Right lobe of liver (tissue), 6 donors: Measurements from ENCODE around the gene TMC4. TPM values are rescaled to one million over a fixed set of nuclear protein-coding genes. Genes with fewer than 3 reads are reported as not detected.

Experiments used
- ATAC-seq, 4 donors: fragments of 200-7000 bp; cut with Tn5 transposase; one replicate each; pipeline ENCODE4 v1.9.1; 2020; ENCODE audit warnings: mild to moderate bottlenecking in 4 of 4, moderate library complexity in 4 of 4
- DNase-seq, 3 donors: peaks; one replicate each; pipeline ENCODE4 v3.0.0-alpha.2; 2020
- H3K27ac ChIP-seq, 3 donors: fragments of 200-600 bp; one replicate each; pipeline ENCODE4 v1.8.0; 2022
- H3K27me3 ChIP-seq, 2 donors: fragments of 200-600 bp; one replicate each; pipeline ENCODE4 v1.8.0; 2022
- H3K36me3 ChIP-seq, 4 donors: fragments of 200-600 bp; sonication (generic) in 1 of 4; one replicate each; pipeline versions ENCODE4 v1.5.1 to v1.8.0; 2017 to 2022; ENCODE audit warnings: control low read depth in 1 of 4
- H3K4me1 ChIP-seq, 4 donors: fragments of 200-600 bp; sonication (generic) in 1 of 4; one replicate each; pipeline versions ENCODE4 v1.5.1 to v1.8.0; 2017 to 2022; ENCODE audit warnings: control low read depth in 1 of 4
- H3K4me3 ChIP-seq, 3 donors: fragments of 200-600 bp; one replicate each; pipeline ENCODE4 v1.8.0; 2022
- H3K9me3 ChIP-seq, 4 donors: fragments of 200-600 bp; sonication (generic) in 1 of 4; one replicate each; pipeline versions ENCODE4 v1.5.1 to v1.8.0; 2017 to 2022; ENCODE audit warnings: control low read depth in 1 of 4
- CTCF ChIP-seq, 4 donors: fragments of 200-600 bp in 3 of 4; fragments of 450-650 bp in 1 of 4; IDR thresholded peaks; one replicate each; pipeline versions ENCODE4 v1.5.1 to v1.8.0; 2016 to 2022; ENCODE audit warnings: antibody characterized with exemption in 4 of 4, mild to moderate bottlenecking in 2 of 4
- POLR2A ChIP-seq: fragments of 450-650 bp; IDR thresholded peaks from one replicate; pipeline ENCODE4 v1.6.1; 2017; ENCODE audit warnings: antibody characterized with exemption, mild to moderate bottlenecking
- WGBS: methylation state at CpG from one replicate; pipeline ENCODE4 v1.1.6; 2018; ENCODE audit warnings: low coverage, low lambda C conversion rate; ENCODE audit not compliant: insufficient coverage; ENCODE audit errors: missing lambda C conversion rate; 5-methylcytosine and 5-hydroxymethylcytosine counted together
- intact Hi-C, 2 donors: fragments of 100-400 bp; cut with DNase I; formaldehyde crosslinking; loops; one replicate each; pipeline versions ENCODE4 v1.11.2 to v1.14.1; 2022
- total RNA-seq, 6 experiments: library from RNA; depleted of rRNA in 2 of 6; stranded (reverse); fragments of >200 nt in 2 of 6; fragmentation: NEBNext Ultra II Directional in 3 of 6; extraction: Animal tissue kit (Norgen Biotek cat#: 25700) in 3 of 6; gene quantifications; one replicate each; pipeline versions ENCODE4 v1.1.0 to v1.2.4, GENCODE V29; 2016 to 2023
- donor health status: DM: no; HTN: yes; CAD: no.
- donor health status: DM: no; HTN: no; CAD: no.
- donor health status: DM: no; HTN: no; CAD: no.
- donor health status: DM: no; HTN: yes; CAD: no.
- donor health status: DM: no; HTN: yes; CAD: no.

The TMC4 gene
- total RNA-seq, 6 experiments from 2014 or later, result 0.18 to 2.4 (median 1.1) TPM

- Histone ChIP-seq H3K9me3 (no peaks in the 10 kb centered on the region), H3K36me3 (peaks cover 4 to 68% (median 27%) of the 10 kb centered on the region in 4 donors), H3K27ac (no peak overlapping the region), H3K4me1 (peaks cover 0 to 19% (median 3%) of the 10 kb centered on the region in 4 donors), H3K27me3 (no peaks in the 10 kb centered on the region), H3K4me3 (no peak overlapping the region)
- intact Hi-C loops, result no loop called here
- no peak for DNase-seq
- 86% methylated on average over 4 of the region's 11 CpGs for whole genome bisulfite sequencing
- no peak for ATAC-seq
- TF ChIP-seq CTCF (IDR thresholded peaks at IDR 0.05) (no peak), POLR2A (no peak)
These were observed 16.5 kb downstream of the TMC4 start for GRCh38 chr19:54156490-54156889.

- no peak overlapping the region for H3K27ac ChIP-seq
- no CpG with 5 or more reads among the region's 19 CpGs for WGBS
- intact Hi-C loops, result no loop called here
- H3K36me3 ChIP-seq, result peaks cover 4 to 72% (median 28%) of the 10 kb centered on the region in 4 donors
- no peak for TF ChIP-seq POLR2A
- no peak for TF ChIP-seq CTCF (IDR thresholded peaks at IDR 0.05)
- DNase-seq (no peak), ATAC-seq (no peak)
- no peaks in the 10 kb centered on the region for H3K27me3 ChIP-seq
- H3K9me3 ChIP-seq, result no peaks in the 10 kb centered on the region
- no peak overlapping the region for H3K4me3 ChIP-seq
- H3K4me1 ChIP-seq, result peaks cover 0 to 16% (median 3%) of the 10 kb centered on the region in 4 donors
These were observed 17.3 kb downstream of the TMC4 start for GRCh38 chr19:54155694-54156093.

- H3K27ac ChIP-seq, result no peak overlapping the region
- intact Hi-C loops, result no loop called here
- no peak overlapping the region for H3K4me3 ChIP-seq
- peaks cover 4 to 81% (median 30%) of the 10 kb centered on the region in 4 donors for H3K36me3 ChIP-seq
- no peak for ATAC-seq
- H3K27me3 ChIP-seq, result no peaks in the 10 kb centered on the region
- no peaks in the 10 kb centered on the region for H3K9me3 ChIP-seq
- no peak for DNase-seq
- TF ChIP-seq POLR2A (no peak), CTCF (IDR thresholded peaks at IDR 0.05) (no peak)
- 62% methylated on average over 9 of the region's 18 CpGs for WGBS
- H3K4me1 ChIP-seq, result peaks cover 0 to 10% (median 0%) of the 10 kb centered on the region in 4 donors
These were observed 18.2 kb downstream of the TMC4 start for GRCh38 chr19:54154603-54155345.

GRCh38 chr19:54153731-54154326, 19.1 kb downstream of the TMC4 start:
- no peak for DNase-seq
- intact Hi-C loops, result no loop called here
- no peak for ATAC-seq
- TF ChIP-seq POLR2A, result no peak
- no peak for TF ChIP-seq CTCF (IDR thresholded peaks at IDR 0.05)
- Histone ChIP-seq H3K36me3 (peaks cover 5 to 91% (median 35%) of the 10 kb centered on the region in 4 donors), H3K9me3 (no peaks in the 10 kb centered on the region), H3K27ac (no peak overlapping the region), H3K27me3 (no peaks in the 10 kb centered on the region), H3K4me3 (no peak overlapping the region), H3K4me1 (peaks cover 0 to 7% (median 0%) of the 10 kb centered on the region in 4 donors)
- 89% methylated on average over 5 of the region's 10 CpGs for WGBS
